ENCODE measurements around the gene PRKCE.

The PRKCE gene

DNA sequence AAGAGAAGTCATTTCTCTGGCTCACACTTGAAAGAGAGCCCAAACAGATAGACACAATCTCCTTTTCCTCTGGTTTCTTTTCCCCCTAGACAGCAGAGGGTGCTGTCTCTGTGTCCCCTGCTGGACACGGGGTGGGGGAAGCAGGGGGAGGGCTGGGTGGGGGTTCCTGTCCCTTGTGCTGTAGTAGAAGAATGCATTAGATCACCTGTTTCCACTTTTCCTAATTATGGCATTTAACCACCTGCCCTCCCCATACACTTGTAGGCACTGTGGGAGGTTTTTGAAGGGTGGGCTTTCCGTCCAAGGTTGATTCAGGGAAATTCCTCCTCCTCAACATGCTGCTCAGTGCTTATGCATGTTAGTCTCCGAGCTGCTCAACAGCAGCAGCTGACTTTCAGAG, 439.5 kb downstream of the PRKCE start:
- Histone ChIP-seq H3K4me1 (ENCODE audit: insufficient read depth, low read length) (peaks cover 5% of the 10 kb centered on the region), H3K4me3 (ENCODE audit: low read depth in 1 of 2, low read length in 2 of 2) (no peak overlapping the region), H3K36me3 (ENCODE audit: insufficient read depth, low read length) (peaks cover 37% of the 10 kb centered on the region), H3K9me3 (ENCODE audit: low read length) (no peaks in the 10 kb centered on the region), H3K27me3 (ENCODE audit: control insufficient read depth in 1 of 2, insufficient read depth in 2 of 2, low read length in 2 of 2) (no peaks in the 10 kb centered on the region), H3K9ac (ENCODE audit: low read length) (no peak overlapping the region), H3K27ac (ENCODE audit: low read depth, low read length) (no peak overlapping the region)

DNA sequence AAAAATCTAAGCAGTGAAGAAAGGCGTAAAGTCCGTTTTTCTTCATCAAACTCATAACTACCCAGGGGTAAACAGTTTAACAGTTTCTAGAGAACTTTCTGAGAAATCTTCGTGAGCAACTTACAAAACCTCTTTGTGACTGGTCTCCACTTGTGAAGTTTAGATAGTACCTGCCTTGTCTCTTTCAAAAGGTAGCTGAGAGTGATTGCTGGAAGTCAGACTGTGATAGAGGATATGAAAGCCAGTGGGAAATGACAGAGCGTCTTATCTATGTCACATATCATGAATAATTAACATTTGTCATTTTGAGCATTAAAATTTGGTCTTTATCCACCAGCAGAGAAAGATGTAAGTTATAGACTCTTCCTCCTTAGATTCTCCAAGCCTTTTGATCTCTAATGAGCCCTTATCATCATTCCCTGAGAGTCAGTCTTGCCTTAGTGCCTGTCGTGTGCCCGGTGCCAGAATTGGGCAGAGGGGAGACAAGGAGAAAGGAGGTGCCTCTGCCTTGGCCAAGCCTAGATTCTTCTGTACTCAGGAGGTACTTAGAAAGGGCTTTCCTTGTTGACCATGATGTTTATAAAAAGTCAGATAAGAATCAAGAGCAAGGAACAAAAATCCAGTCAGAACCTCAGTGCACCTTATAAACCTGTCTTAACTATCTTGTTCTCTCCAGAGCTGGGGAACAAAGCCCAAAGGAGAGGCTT, 440.6 kb downstream of the PRKCE start:
- no peak overlapping the region for H3K4me3 ChIP-seq (ENCODE audit: low read depth in 1 of 2, low read length in 2 of 2)
- no peaks in the 10 kb centered on the region for H3K4me1 ChIP-seq (ENCODE audit: insufficient read depth, low read length)
- peaks cover 28% of the 10 kb centered on the region for H3K36me3 ChIP-seq (ENCODE audit: insufficient read depth, low read length)
- H3K9me3 ChIP-seq (ENCODE audit: low read length) = no peaks in the 10 kb centered on the region
- H3K9ac ChIP-seq (ENCODE audit: low read length) = no peak overlapping the region
- no peaks in the 10 kb centered on the region for H3K27me3 ChIP-seq (ENCODE audit: control insufficient read depth in 1 of 2, insufficient read depth in 2 of 2, low read length in 2 of 2)
- H3K27ac ChIP-seq (ENCODE audit: low read depth, low read length) = no peak overlapping the region

DNA sequence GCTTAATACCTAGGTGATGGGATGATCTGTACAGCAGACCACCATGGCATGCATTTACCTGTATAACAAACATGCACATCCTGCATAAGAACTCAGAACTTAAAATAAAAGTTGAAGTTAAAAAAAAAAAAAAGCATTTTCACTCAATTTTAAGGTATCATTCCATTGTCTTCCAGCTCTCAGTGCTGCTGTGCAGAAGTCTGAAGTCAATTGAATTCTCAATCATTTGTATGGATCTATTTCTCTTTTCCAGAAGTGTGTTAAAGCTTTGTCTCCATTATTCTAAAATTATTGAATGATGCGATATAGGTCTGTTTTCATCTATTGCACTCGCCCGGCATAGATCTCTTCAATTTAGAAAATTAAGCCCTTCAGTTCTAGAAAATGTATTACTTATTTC, 443.2 kb downstream of the PRKCE start:
- H3K9me3 ChIP-seq (ENCODE audit: low read length) = no peaks in the 10 kb centered on the region
- peaks cover 3% of the 10 kb centered on the region for H3K36me3 ChIP-seq (ENCODE audit: insufficient read depth, low read length)
- no peak overlapping the region for H3K4me3 ChIP-seq (ENCODE audit: low read depth in 1 of 2, low read length in 2 of 2)
- peaks cover 17% of the 10 kb centered on the region for H3K4me1 ChIP-seq (ENCODE audit: insufficient read depth, low read length)
- no peak overlapping the region for H3K9ac ChIP-seq (ENCODE audit: low read length)
- H3K27ac ChIP-seq (ENCODE audit: low read depth, low read length) = no peak overlapping the region
- H3K27me3 ChIP-seq (ENCODE audit: control insufficient read depth in 1 of 2, insufficient read depth in 2 of 2, low read length in 2 of 2) = no peaks in the 10 kb centered on the region

DNA sequence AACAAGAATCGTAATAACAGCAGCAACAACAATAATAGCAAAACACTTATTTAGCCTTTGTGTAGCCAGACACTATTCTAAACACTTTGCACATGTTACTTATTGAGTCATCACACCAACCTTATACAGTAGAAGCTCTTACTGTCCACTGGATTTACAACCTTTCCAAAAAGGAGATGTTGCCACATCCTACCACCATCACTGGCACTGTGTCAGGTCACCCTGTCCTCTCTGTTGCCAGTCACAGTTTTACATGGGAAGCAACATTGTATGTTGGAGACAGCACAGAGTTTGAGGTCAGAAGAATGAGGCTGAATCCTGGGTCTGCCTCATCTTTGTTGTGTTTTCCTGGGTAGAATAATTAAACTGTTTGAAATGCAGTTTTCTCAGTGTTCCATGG, 444.4 kb downstream of the PRKCE start:
- Histone ChIP-seq H3K9me3 (ENCODE audit: low read length) (no peaks in the 10 kb centered on the region), H3K36me3 (ENCODE audit: insufficient read depth, low read length) (no peaks in the 10 kb centered on the region), H3K27me3 (ENCODE audit: control insufficient read depth in 1 of 2, insufficient read depth in 2 of 2, low read length in 2 of 2) (no peaks in the 10 kb centered on the region)

DNA sequence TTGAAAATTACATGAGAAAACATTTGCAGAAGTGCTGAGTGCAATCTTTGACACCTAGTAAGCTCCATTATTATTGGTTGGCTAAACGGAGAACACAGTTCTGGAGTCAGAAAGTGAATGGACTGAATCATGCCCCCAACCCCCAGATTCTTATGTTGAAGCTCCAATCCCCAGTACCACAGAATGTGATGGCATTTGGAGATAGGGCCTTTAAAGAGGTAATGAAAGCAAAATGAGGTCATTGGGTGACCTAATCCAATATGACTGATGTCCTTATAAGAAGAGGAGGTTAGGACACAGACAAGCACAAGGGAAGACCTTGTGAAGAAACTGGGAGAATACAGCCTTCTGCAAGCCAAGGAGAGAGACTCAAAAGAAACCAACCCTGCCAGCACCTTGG, 444.8 kb downstream of the PRKCE start:
- Histone ChIP-seq H3K27ac (ENCODE audit: low read depth, low read length) (no peak overlapping the region), H3K27me3 (ENCODE audit: control insufficient read depth in 1 of 2, insufficient read depth in 2 of 2, low read length in 2 of 2) (no peaks in the 10 kb centered on the region), H3K4me1 (ENCODE audit: insufficient read depth, low read length) (peaks cover 17% of the 10 kb centered on the region), H3K36me3 (ENCODE audit: insufficient read depth, low read length) (no peaks in the 10 kb centered on the region), H3K9me3 (ENCODE audit: low read length) (no peaks in the 10 kb centered on the region), H3K9ac (ENCODE audit: low read length) (no peak overlapping the region), H3K4me3 (ENCODE audit: low read depth in 1 of 2, low read length in 2 of 2) (no peak overlapping the region)

More for the DNA sequence above, 444.4 kb downstream of the PRKCE start:
- peaks cover 17% of the 10 kb centered on the region for H3K4me1 ChIP-seq (ENCODE audit: insufficient read depth, low read length)
- no peak overlapping the region for H3K9ac ChIP-seq (ENCODE audit: low read length)
- no peak overlapping the region for H3K4me3 ChIP-seq (ENCODE audit: low read depth in 1 of 2, low read length in 2 of 2)
- H3K27ac ChIP-seq (ENCODE audit: low read depth, low read length) = no peak overlapping the region

DNA sequence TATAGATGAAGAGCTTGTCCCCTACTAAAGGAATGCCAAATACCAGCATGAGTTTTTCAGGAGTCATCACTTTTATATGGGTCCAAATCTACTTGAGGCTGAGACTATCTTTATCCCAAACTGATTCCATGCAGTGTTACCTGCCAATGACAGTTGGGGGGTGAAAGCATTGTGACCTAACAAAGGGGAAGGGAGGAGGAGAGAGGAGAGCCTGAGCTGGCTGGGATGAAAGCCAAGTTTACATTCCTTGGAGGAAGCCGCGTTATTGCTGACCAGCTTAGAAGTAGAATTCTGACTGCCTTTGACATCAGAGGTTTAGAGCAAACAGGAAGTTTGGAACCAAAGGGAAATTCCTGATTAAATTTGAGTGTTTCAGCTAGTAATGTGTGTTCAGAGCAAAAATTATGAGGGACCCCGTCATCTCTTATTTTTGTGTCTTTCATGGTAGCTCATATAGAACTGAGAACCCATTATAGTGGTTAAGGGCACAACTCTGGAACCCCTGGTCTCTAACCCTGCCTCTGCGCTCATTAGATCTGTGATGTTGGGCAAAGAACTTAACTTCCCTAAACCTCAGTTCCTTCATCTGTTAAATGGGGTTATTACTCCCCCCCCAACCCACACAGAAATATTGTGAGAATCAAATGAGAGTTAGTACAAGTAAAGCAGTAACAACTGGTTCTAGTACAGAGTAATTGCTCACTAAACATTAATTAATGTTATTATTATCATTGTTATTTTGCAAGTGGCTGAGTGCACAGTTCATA, 446.4 kb downstream of the PRKCE start:
- Histone ChIP-seq H3K27me3 (ENCODE audit: control insufficient read depth in 1 of 2, insufficient read depth in 2 of 2, low read length in 2 of 2) (no peaks in the 10 kb centered on the region), H3K4me1 (ENCODE audit: insufficient read depth, low read length) (peaks cover 17% of the 10 kb centered on the region), H3K4me3 (ENCODE audit: low read depth in 1 of 2, low read length in 2 of 2) (no peak overlapping the region), H3K9me3 (ENCODE audit: low read length) (no peaks in the 10 kb centered on the region), H3K36me3 (ENCODE audit: insufficient read depth, low read length) (no peaks in the 10 kb centered on the region), H3K9ac (ENCODE audit: low read length) (no peak overlapping the region), H3K27ac (ENCODE audit: low read depth, low read length) (peak overlapping the region; percentile 41)

DNA sequence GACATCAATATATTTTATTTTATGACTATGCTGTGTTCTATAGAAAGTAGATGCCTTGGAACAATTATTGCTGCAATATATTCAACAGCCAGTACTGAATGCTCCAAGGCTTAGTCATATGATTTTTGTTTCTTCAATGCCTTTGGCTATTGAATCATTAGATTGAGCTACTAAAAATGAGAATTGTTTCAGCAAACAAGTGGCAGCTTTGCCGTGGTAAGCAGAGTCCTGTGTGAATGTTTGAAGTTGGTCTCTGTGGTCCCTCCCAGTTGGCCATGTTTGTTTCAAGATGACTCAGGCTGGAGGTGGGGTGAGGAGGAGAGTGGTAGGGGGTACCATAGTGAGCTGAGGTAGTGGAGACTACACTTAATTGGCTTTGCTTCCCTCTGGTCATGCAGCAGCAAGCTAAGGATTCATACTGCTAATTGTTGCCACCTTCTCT, 447.2 kb downstream of the PRKCE start:
- Histone ChIP-seq H3K27ac (ENCODE audit: low read depth, low read length) (no peak overlapping the region), H3K9me3 (ENCODE audit: low read length) (no peaks in the 10 kb centered on the region), H3K4me1 (ENCODE audit: insufficient read depth, low read length) (peaks cover 17% of the 10 kb centered on the region), H3K4me3 (ENCODE audit: low read depth in 1 of 2, low read length in 2 of 2) (no peak overlapping the region), H3K36me3 (ENCODE audit: insufficient read depth, low read length) (no peaks in the 10 kb centered on the region), H3K27me3 (ENCODE audit: control insufficient read depth in 1 of 2, insufficient read depth in 2 of 2, low read length in 2 of 2) (no peaks in the 10 kb centered on the region), H3K9ac (ENCODE audit: low read length) (no peak overlapping the region)

DNA sequence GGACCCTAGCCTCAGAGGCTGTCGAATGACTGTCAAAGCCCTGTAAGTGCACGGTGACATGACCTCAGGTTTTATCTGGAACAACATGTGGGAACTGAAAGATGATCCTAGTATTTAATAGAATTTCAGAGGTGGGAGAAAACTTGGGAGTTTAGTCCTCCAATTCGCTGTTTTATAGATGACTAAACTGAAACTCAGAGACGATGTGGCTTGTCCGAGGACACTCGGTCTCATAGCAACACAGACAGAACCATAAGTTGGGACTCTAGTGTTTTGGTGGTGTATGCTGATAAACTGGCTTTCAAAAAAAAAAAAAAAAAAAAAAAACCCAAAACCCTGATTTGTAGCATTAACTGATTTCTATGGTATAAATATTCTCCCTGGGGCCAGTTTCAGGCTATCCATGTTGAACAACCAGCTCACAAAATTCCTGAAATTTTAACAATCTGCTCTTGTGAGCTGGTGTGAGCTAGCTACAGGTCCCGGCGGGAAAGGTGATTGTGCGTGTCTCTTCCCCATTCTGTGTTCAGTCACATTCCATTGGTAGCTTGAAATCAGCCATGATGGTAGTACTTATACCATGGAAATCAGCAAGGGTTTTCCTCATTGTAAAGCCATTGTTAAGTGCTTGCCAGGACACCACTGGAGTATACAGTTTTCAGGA, 450.2 kb downstream of the PRKCE start:
- Histone ChIP-seq H3K27ac (ENCODE audit: low read depth, low read length) (no peak overlapping the region), H3K27me3 (ENCODE audit: control insufficient read depth in 1 of 2, insufficient read depth in 2 of 2, low read length in 2 of 2) (no peaks in the 10 kb centered on the region), H3K9ac (ENCODE audit: low read length) (no peak overlapping the region), H3K4me3 (ENCODE audit: low read depth in 1 of 2, low read length in 2 of 2) (no peak overlapping the region), H3K36me3 (ENCODE audit: insufficient read depth, low read length) (peaks cover 8% of the 10 kb centered on the region), H3K9me3 (ENCODE audit: low read length) (no peaks in the 10 kb centered on the region), H3K4me1 (ENCODE audit: insufficient read depth, low read length) (peaks cover 17% of the 10 kb centered on the region)

DNA sequence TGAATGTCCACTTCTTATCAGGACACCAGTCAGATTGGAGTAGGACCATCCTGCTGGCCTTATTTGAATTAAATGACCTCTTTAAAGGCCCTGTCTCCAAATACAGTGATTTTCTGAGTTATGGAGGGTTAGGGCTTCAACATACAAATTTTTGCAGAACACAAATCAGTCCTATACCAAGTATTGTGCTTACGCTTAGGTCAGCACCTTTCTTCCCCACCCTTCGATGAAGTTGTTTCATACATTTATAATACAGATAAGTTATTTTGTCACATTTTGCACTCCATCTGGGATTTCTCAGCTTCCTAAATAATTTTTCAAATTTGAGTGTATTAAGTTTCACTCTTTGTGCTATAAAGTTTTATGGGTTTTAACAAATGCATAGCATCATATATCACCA, 455.2 kb downstream of the PRKCE start:
- Histone ChIP-seq H3K36me3 (ENCODE audit: insufficient read depth, low read length) (peaks cover 8% of the 10 kb centered on the region), H3K27me3 (ENCODE audit: control insufficient read depth in 1 of 2, insufficient read depth in 2 of 2, low read length in 2 of 2) (no peaks in the 10 kb centered on the region), H3K4me1 (ENCODE audit: insufficient read depth, low read length) (no peaks in the 10 kb centered on the region), H3K9ac (ENCODE audit: low read length) (no peak overlapping the region), H3K27ac (ENCODE audit: low read depth, low read length) (no peak overlapping the region), H3K9me3 (ENCODE audit: low read length) (no peaks in the 10 kb centered on the region), H3K4me3 (ENCODE audit: low read depth in 1 of 2, low read length in 2 of 2) (no peak overlapping the region)

DNA sequence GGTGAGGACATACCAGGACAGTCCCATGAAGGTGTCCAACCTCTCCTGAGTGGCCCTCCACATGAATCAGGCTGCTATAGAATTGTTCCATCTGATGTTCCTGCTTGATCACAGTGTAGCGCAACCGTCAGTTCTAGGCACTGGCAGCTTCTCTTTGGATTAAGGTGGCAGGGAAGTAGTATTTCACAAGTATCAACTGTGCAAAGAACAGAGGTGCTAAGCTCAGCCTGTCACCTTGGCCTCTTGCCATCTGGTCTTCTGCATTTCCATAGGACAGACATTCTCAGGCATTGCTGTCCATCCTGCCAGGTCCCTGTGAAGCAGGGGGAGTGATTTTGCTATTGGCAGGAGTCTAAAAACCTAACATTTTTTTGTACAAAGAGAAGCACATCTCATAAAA, 463.5 kb downstream of the PRKCE start:
- H3K4me3 ChIP-seq (ENCODE audit: low read depth in 1 of 2, low read length in 2 of 2) = no peak overlapping the region
- no peaks in the 10 kb centered on the region for H3K36me3 ChIP-seq (ENCODE audit: insufficient read depth, low read length)
- no peaks in the 10 kb centered on the region for H3K4me1 ChIP-seq (ENCODE audit: insufficient read depth, low read length)
- H3K9me3 ChIP-seq (ENCODE audit: low read length) = no peaks in the 10 kb centered on the region
- H3K27me3 ChIP-seq (ENCODE audit: control insufficient read depth in 1 of 2, insufficient read depth in 2 of 2, low read length in 2 of 2) = no peaks in the 10 kb centered on the region
- no peak overlapping the region for H3K27ac ChIP-seq (ENCODE audit: low read depth, low read length)
- H3K9ac ChIP-seq (ENCODE audit: low read length) = no peak overlapping the region

DNA sequence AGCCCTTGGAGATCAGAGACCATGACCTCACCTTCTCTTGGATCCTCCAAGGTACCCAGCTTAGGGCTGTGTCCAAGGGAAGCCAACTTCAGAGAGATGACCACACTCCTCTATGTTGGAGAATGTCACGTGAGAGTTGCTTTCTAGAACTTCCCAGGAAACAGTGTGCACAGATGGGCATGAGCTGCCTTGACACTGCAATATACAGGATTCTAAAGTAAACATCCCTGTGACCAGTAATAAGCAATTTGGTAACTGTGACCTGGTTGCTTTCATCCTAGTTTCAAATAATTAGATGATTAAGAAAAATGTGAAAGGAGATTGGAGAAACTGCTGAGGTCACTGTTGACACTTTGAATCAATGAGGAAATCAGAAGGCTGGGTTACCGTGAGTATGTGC, 464.7 kb downstream of the PRKCE start:
- H3K4me3 ChIP-seq (ENCODE audit: low read depth in 1 of 2, low read length in 2 of 2) = no peak overlapping the region
- no peaks in the 10 kb centered on the region for H3K36me3 ChIP-seq (ENCODE audit: insufficient read depth, low read length)
- no peak overlapping the region for H3K9ac ChIP-seq (ENCODE audit: low read length)
- H3K27me3 ChIP-seq (ENCODE audit: control insufficient read depth in 1 of 2, insufficient read depth in 2 of 2, low read length in 2 of 2) = no peaks in the 10 kb centered on the region
- H3K27ac ChIP-seq (ENCODE audit: low read depth, low read length) = no peak overlapping the region
- no peaks in the 10 kb centered on the region for H3K9me3 ChIP-seq (ENCODE audit: low read length)
- H3K4me1 ChIP-seq (ENCODE audit: insufficient read depth, low read length) = no peaks in the 10 kb centered on the region

Measured in muscle layer of colon (tissue), 2 donors.